ENCODE data around the gene ATP1B1.
"Not testable (repeated sequence)": the region's sequence is repeated elsewhere in the genome, so short reads cannot be mapped to it uniquely, and the experiment has no call there.

Gene ATP1B1

GRCh38 chr1:169118227-169118626 lies 11.7 kb downstream of the ATP1B1 start:
- no peak for DNase-seq

- DNase-seq, result no peak
Measured at GRCh38 chr1:169119405-169119804, 12.9 kb downstream of the ATP1B1 start.

- DNase-seq, result no peak
Measured at GRCh38 chr1:169120066-169120465, 13.6 kb downstream of the ATP1B1 start.

- no peak for DNase-seq
Measured at GRCh38 chr1:169121146-169121923, 14.8 kb downstream of the ATP1B1 start.

GRCh38 chr1:169122976-169123375 lies 16.5 kb downstream of the ATP1B1 start:
- no peak for DNase-seq

GRCh38 chr1:169124459-169124858 lies 18.0 kb downstream of the ATP1B1 start:
- DNase-seq, result no peak

GRCh38 chr1:169125597-169125996 lies 19.1 kb downstream of the ATP1B1 start:
- not testable (repeated sequence) for DNase-seq

- no peak for DNase-seq
Measured at GRCh38 chr1:169126335-169126734, 19.8 kb downstream of the ATP1B1 start.

GRCh38 chr1:169127305-169127704 lies 20.8 kb downstream of the ATP1B1 start:
- DNase-seq, result no peak

- DNase-seq, result no peak
Measured at GRCh38 chr1:169128562-169128961, 22.1 kb downstream of the ATP1B1 start.

- DNase-seq, result no peak
Measured at GRCh38 chr1:169129109-169129784, 22.8 kb downstream of the ATP1B1 start.

GRCh38 chr1:169130683-169131082 lies 24.2 kb downstream of the ATP1B1 start:
- no peak for DNase-seq

GRCh38 chr1:169132512-169133227 lies 26.2 kb downstream of the ATP1B1 start:
- DNase-seq, result no peak

- DNase-seq, result no peak
Measured at GRCh38 chr1:169133228-169133576, 26.7 kb downstream of the ATP1B1 start.

- no peak for DNase-seq
Measured at GRCh38 chr1:169133801-169134502, 27.5 kb downstream of the ATP1B1 start.

GRCh38 chr1:169137357-169137756 lies 30.9 kb downstream of the ATP1B1 start:
- DNase-seq, result no peak

GRCh38 chr1:169138866-169139670 lies 32.6 kb downstream of the ATP1B1 start:
- DNase-seq, result no peak

- no peak for DNase-seq
Measured at GRCh38 chr1:169141356-169141755, 34.9 kb downstream of the ATP1B1 start.

GRCh38 chr1:169142129-169142528 lies 35.6 kb downstream of the ATP1B1 start:
- no peak for DNase-seq

- DNase-seq, result no peak
Measured at GRCh38 chr1:169143346-169143745, 36.9 kb downstream of the ATP1B1 start.

GRCh38 chr1:169143984-169144383 lies 37.5 kb downstream of the ATP1B1 start:
- DNase-seq, result no peak

GRCh38 chr1:169144941-169145626 lies 38.6 kb downstream of the ATP1B1 start:
- DNase-seq, result no peak

Measured in stimulated activated CD4-positive, alpha-beta T cell treated with anti-CD3 and anti-CD28 coated beads, Interleukin-4, amount 100 ng/mL, for 4 hours (primary cell).